ENCODE measurements around the gene CPD.

CPD gene

GRCh38 chr17:30351735-30352134 lies 27.0 kb upstream of the CPD start:
- in situ Hi-C loops (cut with MboI; ENCODE audit: low sequenced_read_pairs): no loop called here

- in situ Hi-C loops (cut with MboI; ENCODE audit: low sequenced_read_pairs): no loop called here
Observed at GRCh38 chr17:30352240-30352814, 26.4 kb upstream of the CPD start.

DNA sequence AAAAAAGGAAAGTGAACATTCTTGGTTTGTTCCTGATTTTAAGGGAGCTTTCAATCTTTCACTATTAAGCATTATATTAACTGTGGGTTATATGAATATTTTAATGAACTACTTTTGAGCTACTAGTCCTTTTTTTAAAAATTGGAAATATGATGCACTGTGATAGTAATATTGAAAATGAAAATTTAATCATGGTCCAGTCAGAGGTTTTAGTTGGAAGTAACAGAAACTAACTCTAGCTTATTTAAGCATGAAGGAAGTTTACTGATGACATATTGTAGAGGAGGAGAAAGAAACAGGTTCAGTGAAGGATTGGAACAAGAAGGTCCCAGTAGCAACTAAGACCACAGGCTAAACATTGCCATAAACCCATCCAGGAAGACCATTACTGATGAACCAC lies 24.0 kb upstream of the CPD start:
- in situ Hi-C loops (cut with MboI; ENCODE audit: low sequenced_read_pairs): no loop called here

DNA sequence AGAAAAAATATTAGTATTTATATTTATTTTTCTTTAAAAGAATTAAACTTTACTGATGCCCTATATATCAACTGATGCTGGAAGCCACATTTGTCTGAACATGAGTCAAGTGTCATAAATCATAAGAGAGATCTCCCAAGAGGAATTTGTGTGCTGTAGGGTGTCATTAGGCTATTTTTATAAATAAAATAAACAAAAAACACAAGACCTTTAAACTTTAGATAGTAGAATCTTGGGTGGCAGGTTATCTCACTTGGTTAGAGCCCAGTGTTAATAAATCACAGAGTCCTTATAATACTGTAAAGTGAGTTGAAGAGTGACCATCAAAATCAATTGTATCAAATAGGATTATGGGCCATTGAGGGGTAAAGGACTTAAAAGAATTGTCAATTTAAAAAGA lies 21.3 kb upstream of the CPD start:
- in situ Hi-C loops (cut with MboI; ENCODE audit: low sequenced_read_pairs): no loop called here

GRCh38 chr17:30358055-30358760 lies 20.5 kb upstream of the CPD start:
- in situ Hi-C loops (cut with MboI; ENCODE audit: low sequenced_read_pairs): no loop called here

DNA sequence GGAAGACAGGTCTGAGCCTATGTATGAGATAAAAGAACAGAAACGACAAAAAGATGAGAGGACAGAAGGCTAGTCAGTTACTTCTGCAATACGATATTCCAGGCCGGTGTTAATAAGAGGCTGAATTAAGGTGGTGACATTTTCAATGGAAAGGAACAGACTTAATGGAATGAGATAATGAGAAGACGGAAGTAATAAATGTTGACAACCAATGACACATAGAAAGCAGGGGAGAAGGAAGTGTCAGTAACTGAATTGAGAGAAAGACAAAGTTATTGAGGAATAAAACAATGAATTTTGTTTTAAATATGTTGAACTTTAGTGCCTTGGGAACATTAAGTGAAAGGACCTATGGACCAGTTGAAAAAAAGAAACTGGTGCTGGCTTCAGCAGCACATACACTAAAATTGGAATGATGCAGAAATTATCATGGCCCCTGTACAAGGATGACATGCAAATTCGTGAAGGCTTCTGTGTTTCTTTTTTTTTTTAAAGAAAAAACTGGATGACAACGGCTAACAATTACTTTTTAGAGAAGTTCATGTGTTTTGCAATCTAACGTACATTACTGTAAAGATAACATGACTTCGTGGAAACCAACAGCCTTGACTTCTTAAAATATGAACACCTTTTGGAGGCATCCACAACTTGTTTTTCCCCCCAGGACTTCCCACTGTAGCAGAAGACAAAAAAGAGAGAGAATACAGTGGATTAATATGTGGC lies 18.5 kb upstream of the CPD start:
- in situ Hi-C loops (cut with MboI; ENCODE audit: low sequenced_read_pairs): no loop called here

DNA sequence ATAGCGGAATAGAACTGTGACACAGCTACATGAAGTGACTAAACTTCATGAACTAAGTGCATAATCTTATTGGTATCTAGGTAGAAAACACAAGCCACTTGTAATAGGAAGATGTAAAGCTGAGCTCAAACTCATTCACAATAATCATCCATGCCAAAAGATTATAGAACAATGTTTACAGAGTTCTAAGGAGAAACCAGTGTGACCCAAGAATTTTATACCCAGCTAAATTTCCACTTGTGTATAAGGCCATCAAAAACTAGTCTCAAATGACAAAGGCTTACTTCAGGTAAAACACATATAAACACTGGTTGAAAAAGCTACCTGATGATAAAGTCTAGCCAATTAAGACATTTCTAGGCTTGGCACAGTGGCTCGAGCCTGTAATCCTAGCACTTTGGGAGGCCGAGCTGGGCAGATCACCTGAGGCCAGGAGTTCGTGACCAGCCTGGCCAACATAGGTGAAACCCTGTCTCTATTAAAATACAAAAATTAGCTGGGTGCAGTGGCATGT lies 16.9 kb upstream of the CPD start:
- in situ Hi-C loops (cut with MboI; ENCODE audit: low sequenced_read_pairs): no loop called here

DNA sequence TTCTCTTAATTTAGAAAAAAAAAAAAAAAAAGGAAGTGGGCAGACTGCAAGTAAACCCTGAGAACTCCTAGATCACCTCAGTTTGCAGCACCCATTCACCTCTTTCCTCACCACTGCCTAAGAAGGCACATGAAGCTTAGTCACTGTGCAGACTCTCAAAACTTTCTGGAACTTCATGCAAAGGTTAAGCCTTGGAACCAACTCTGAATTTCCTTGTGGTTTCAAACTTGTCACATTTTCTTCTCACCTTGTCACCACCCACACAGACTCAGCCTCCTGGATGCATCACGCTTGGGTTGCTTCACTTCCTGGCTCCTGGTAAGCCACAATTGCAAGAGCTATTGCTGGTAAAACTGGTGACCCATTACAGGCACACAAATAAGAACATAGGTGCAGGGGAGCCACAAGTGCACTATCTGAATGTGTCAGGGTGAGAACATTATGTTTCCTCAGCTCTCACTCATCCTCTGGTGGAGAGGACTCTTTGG lies 15.0 kb upstream of the CPD start:
- in situ Hi-C loops (cut with MboI; ENCODE audit: low sequenced_read_pairs): no loop called here

DNA sequence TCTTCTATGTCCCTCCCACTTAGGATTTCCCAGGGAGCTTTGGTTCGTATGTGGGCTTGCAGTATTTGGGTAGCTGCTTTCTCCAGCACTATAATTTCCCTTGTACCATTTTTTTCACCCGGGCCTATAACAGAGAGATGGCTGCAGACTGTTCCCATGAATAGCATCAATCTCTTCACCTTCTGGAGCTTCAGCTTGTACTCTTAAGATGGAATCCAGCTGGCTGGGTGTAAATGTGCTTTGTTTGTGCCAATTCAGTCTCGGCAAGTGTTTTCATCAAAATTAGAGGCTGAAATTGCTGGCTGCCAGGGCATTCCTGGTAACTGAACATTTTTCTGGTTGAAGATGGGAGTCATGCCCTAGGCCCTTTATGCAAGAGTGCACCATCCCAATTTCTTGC lies 12.2 kb upstream of the CPD start:
- in situ Hi-C loops (cut with MboI; ENCODE audit: low sequenced_read_pairs): no loop called here

- in situ Hi-C loops (cut with MboI; ENCODE audit: low sequenced_read_pairs): no loop called here
Observed at GRCh38 chr17:30368912-30369720, 9.6 kb upstream of the CPD start.

GRCh38 chr17:30369995-30370394 lies 8.7 kb upstream of the CPD start:
- in situ Hi-C loops (cut with MboI; ENCODE audit: low sequenced_read_pairs): no loop called here

DNA sequence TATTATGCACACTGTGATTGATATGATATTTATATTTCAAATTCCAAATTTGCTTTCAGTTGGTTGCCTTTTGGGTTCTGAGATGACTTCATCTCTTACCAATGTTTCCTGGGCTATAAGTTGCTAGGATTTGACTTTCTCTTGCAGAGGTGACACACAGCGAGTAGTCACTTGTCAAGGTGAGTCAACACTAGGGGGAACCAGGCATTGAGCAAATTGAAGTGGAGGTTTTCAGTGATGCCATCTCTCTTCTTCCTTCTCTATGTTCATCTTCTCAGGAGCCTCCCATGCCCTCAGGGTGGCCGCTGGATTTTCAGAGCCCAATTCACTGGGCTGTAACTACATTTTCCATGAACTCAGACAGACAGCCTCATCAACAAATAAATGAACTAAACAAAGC lies 6.0 kb upstream of the CPD start:
- in situ Hi-C loops (cut with MboI; ENCODE audit: low sequenced_read_pairs): no loop called here

DNA sequence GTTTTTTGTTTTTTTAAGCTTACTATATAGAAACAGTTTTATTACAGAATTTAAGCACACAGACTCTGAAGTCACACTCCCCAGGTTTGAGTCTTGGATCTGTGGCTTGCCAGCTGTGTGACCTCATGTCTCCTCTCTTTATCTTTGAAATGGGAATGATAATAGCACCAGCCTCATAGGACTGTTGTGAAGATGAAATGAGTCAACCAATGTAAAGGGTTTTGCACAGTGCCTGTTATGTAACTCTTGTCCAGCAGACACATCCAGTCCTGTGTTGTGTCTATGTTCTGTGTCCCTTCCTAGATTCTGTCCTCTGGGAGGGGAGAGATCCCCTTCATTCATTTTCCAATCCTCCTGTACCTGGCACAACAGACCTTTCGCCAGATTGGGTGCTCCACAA lies 3.1 kb upstream of the CPD start:
- in situ Hi-C loops (cut with MboI; ENCODE audit: low sequenced_read_pairs): no loop called here

DNA sequence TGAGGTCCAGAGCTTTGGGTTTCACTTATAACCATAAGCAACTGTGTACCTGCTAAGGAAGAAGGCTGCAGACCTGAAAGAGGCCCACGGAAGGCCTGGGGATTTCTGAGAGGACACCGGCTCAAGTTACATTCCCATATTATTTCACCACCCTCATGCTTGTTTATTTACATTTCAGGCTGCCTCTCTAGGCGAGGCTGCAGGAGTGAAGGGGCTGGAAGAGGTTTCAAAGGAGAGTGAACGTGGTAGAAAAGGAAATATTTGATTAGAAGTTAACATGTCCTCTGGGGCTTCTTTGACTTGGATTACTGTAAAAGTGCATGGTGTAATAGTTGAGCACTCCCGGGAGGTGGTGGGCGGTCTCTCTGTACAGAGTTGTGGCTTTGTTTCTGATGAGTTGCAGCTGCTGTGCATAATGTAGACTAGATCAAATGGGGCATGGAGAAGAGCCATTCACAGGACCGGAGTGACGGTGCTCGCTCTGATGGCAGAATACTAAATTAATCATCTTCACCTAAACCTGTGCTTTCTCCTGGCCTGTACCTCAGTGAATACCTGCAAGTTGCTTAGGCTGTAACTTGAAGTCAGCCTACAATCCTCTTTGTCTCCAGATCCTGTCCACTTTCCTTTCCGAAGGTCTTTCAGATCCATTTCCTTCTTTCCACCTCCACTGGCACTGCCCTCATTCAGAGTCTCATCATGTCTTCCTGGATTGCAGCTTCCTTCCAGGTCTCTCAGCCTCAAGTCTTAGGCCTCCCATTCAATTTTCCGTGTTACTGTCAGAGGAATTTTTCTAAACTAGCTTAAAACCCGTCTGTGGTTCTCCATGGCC lies 1.9 kb upstream of the CPD start:
- in situ Hi-C loops (cut with MboI; ENCODE audit: low sequenced_read_pairs): no loop called here

- in situ Hi-C loops (cut with MboI; ENCODE audit: low sequenced_read_pairs): no loop called here
Observed at GRCh38 chr17:30377574-30378240, 1.0 kb upstream of the CPD start.

DNA sequence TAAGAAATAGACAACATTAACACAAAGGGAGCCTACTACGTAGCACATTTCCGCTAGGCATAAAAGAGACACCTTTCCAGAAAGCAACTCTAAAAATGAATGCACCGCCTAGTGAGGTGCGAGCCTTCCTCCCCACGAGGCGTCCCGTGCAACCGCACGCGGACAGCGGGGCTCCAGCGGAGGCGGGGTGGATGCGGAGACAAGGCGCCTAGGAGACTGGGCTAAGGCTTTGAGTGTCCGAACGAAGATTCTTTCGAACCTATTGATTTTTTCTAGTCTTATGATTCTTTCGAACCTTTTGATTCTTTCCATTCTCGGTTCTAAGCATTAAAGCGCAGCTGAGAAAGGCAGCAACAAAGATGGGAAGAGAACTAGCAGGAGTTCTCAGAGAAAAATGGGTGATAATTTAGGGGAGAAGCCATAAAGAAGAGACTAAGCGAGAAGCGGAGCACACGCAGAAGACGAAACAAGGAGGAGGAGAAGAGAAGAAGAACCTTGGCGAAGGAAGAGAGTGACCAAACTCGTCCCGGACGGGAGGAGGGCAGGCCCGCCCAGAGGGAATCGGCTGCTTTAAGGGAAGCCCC lies 394 bp upstream of the CPD start:
- in situ Hi-C loops (cut with MboI; ENCODE audit: low sequenced_read_pairs): no loop called here

DNA sequence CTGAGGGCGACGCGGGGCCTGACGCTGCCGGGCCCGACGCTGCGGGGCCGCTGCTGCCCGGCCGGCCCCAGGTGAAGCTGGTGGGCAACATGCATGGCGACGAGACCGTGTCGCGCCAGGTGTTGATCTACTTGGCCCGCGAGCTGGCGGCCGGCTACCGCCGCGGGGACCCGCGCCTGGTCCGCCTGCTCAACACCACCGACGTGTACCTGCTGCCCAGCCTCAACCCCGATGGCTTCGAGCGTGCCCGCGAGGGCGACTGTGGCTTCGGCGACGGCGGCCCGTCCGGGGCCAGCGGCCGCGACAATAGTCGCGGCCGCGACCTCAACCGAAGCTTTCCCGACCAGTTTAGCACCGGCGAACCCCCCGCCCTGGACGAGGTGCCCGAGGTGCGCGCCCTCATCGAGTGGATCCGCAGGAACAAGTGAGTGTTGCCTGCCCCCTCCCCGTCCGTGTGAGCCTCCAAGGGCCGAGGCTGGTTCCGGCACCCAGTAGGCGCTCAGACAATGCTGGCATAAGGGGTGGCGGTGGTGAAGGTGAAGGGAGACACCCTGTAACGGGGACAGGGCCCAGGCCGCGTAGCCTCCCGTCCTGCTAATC lies 676 bp downstream of the CPD start:
- in situ Hi-C loops (cut with MboI; ENCODE audit: low sequenced_read_pairs): no loop called here

DNA sequence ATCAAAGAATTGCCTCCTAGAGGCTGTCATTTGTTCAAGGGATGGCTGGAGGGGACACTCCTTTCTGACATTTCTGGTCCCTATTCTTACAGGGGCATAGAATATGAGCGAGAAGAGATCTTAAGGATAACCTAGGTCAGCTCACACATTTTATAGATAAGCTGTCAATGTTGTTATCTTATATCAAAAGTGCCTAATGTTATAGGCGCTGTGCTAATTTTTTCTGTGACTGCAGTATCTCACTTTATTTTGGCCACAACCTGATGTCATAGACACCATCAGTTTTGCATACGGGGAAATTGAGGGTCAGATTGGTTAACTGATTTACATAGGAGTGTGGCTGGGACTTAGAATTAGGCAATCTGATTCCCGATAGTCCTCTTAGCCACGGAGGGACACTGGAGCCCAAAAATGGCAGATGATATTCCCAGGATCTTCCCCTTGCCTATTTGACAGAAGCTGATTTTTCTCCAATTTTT lies 1.2 kb downstream of the CPD start:
- in situ Hi-C loops (cut with MboI; ENCODE audit: low sequenced_read_pairs): no loop called here
